HG02938 (cell line): Measurements from ENCODE around the gene CYP1A1.

ENCODE experiments used
- ATAC-seq: cut with Tn5 transposase; IDR thresholded peaks from one replicate; pipeline ENCODE4 v1.9.1; 2021; ENCODE audit warnings: mild to moderate bottlenecking, moderate library complexity; ENCODE audit not compliant: unreplicated experiment

Gene CYP1A1

GRCh38 chr15:74696398-74696729 lies 29.0 kb downstream of the CYP1A1 start:
- ATAC-seq = no peak

GRCh38 chr15:74695597-74696397 lies 29.5 kb downstream of the CYP1A1 start, which contains the start of gene EDC3:
TSS of gene EDC3 (minus strand) at chr15:74696024. CDS start at chr15:74675124, 20,900 bp downstream.
- ATAC-seq = peak; percentile 61

- no peak for ATAC-seq
These were observed 33.0 kb downstream of the CYP1A1 start for GRCh38 chr15:74692327-74692726.

- ATAC-seq = no peak
These were observed 41.6 kb downstream of the CYP1A1 start for GRCh38 chr15:74683758-74684157.

DNA sequence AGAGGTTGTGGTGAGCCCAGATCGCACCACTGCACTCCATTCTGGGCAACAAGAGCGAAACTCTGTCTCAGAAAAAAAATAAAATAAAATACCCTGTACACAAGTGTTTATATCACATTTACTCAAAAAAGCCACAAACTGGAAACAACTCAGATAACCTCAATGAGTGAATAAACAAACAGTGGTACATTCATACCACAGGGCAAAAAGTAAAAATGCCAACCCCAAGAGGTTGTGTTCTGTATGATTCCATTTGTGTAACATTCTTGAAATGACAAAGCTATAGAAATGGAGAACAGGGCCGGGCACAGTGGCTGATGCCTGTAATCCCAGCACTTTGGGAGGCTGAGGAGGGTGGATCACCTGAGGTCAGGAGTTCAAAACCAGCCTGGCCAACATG lies 42.4 kb downstream of the CYP1A1 start:
- ATAC-seq = no peak

DNA sequence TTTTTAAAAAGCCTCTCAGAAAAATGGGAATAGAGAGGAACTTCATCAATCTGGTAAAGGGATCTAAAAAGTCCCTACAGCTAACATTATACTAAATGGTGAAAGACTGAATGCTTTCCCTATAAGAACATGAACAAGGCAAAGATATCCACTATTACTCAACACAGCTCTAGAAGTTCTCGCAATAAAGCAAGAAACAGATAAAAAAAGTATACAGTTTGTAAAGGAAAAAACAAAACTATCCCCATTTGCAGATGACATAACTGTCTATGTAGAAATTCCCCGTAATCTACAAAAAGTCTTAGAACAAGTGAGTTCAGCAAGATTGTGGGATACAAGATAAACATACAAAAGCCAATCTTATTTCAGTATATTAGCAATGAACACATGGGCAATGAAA lies 44.9 kb downstream of the CYP1A1 start:
- no peak for ATAC-seq

GRCh38 chr15:74676801-74677200 lies 48.5 kb downstream of the CYP1A1 start:
- no peak for ATAC-seq

- ATAC-seq = no peak
These were observed 51.2 kb downstream of the CYP1A1 start for GRCh38 chr15:74674161-74674560.

- no peak for ATAC-seq
These were observed 55.7 kb downstream of the CYP1A1 start for GRCh38 chr15:74669627-74670026.
